Pericardium fibroblast (primary cell): ENCODE data around the gene GPX2. TPM values are rescaled to one million over a fixed set of nuclear protein-coding genes. Genes with fewer than 3 reads are reported as not detected.

Source experiments
- total RNA-seq: library from RNA; depleted of rRNA; stranded (reverse); fragments of >200 nt; gene quantifications from 2 replicates; pipeline ENCODE4 v1.2.3, GENCODE V29; 2015

Gene GPX2
- not detected in 2 replicates for total RNA-seq

GRCh38 chr14:64942531-64943111 lies at the start of gene GPX2:
GPX2 (minus strand) TSS chr14:64942745; CDS start chr14:64942726, 19 bp downstream.

GRCh38 chr14:64986648-64987437 lies 44.3 kb upstream of the GPX2 start, which contains the start of gene FNTB:
FNTB (plus strand) TSS chr14:64986895; CDS start chr14:64986954, 59 bp downstream.

GRCh38 chr14:64971943-64972791 lies 29.6 kb upstream of the GPX2 start, which contains the start of gene RAB15:
RAB15 (minus strand) TSS chr14:64972336; CDS start chr14:64972076, 260 bp downstream.

GRCh38 chr14:64914237-64915028 lies 28.1 kb downstream of the GPX2 start, which contains the start of gene CHURC1:
CHURC1 (plus strand) TSS chr14:64914455; CDS start chr14:64914496, 41 bp downstream.

Other genes with a start within 250 kb of the GPX2 start
- 20.8 and 23.4 TPM in 2 replicates for gene PLEKHG3, start 238.3 kb downstream of the GPX2 start, total RNA-seq
- under 0.01 TPM in 1 of 2 replicates, not detected in the other for gene SPTB, start 62.8 kb downstream of the GPX2 start, total RNA-seq
- gene CHURC1, start 28.3 kb downstream of the GPX2 start, total RNA-seq, result 56.6 and 85.5 TPM in 2 replicates
- 4.9 and 6.2 TPM in 2 replicates for gene RAB15, start 29.6 kb upstream of the GPX2 start, total RNA-seq
- gene FNTB, start 44.1 kb upstream of the GPX2 start, total RNA-seq, result 9.7 and 15.2 TPM in 2 replicates
- 48.9 and 63.8 TPM in 2 replicates for gene MAX, start 159.8 kb upstream of the GPX2 start, total RNA-seq